Activated CD8-positive, alpha-beta memory T cell treated with anti-CD3 and anti-CD28 coated beads, Interleukin-2, amount 50 U/mL, for 4 hours (primary cell): ENCODE measurements around the gene ZFYVE1.
"Not testable (repeated sequence)": the region's sequence is repeated elsewhere in the genome, so short reads cannot be mapped to it uniquely, and the experiment has no call there.

Source experiments
- DNase-seq: peaks from one replicate; pipeline ENCODE4 v3.0.0-alpha.2; 2020

Gene ZFYVE1

DNA sequence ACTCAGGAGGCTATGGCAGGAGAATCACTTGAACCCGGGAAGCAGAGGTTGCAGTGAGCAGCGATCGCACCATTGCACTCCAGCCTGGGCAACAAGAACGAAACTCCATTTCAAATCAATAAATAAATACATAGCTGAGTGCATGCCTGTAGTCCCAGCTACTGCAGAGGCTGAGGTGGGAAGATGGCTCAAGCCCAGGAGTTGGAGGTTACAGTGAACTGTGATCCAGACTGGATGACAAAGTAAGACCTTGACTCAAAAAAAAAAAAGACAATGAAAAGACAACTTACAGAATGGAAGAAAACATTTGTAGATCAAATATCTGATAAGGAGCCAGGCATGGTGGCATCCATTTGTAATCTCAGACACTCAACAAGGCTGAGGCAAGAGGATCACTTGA lies 27.6 kb downstream of the ZFYVE1 start:
- no peak for DNase-seq

DNA sequence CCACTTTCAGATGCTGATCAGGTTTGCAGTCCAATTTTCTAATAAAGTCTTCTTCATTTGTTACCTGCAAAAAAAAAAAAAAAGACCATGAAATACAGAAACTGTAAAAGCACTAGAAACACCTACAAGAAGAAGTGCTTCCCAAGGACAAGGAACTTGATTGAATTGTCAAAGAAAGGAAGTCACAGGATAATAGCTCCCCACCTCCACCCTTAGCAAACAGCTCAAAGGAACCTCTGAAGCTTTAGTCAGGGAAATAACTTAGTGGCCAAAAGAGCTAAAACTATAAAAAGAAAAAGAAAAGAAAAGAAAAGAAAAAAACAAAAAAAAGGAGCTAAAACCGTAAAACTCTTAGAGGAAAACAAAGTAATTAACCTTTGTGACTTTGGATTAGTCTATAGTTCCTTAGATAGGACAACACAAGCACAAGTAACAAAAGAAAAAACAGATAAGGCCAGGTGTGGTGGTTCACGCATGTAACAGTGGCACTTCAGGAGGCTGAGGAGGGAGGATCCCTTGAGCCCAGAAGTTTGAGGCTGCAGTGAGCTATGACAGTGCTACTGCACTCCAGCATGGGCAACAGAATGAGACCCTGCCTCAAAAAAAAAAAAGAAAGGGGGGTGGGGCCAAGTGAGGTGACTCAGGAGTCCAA lies 28.5 kb downstream of the ZFYVE1 start:
- no peak for DNase-seq

DNA sequence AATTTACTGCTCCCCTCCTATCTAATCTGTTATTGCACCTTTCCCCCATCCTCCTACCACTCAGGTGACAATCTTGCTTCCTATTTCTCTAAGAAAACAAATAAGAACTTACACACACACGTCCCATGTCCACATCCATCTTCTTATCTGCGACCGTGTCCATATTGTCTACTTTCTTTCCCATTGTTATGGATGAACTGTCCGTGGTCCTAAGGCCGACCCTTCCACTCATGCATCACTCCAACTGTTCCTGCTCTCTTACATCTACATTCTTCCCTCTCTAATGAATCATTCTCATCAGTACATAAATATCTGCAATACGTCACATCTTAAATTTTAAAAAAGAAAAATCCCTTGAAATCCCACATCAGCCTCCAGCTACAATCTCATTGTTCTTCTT lies 30.0 kb downstream of the ZFYVE1 start:
- no peak for DNase-seq

DNA sequence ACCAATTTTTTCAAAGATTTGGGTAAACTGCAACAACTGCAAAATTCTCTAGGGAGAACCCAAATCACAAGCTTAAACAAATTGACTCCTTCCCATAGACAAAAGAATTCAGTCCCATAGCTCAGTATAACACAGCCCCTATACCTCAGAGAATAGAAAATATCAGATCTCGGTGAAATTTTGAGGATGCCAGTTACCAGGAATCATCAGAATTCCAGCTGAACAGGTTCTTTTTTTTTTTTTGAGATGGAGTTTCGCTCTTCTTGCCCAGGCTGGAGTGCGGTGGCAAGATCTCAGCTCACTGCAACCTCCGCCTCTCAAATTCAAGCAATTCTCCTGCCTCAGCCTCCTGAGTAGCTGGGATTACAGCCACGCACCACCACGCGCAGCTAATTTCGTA lies 36.7 kb downstream of the ZFYVE1 start:
- DNase-seq, result no peak

DNA sequence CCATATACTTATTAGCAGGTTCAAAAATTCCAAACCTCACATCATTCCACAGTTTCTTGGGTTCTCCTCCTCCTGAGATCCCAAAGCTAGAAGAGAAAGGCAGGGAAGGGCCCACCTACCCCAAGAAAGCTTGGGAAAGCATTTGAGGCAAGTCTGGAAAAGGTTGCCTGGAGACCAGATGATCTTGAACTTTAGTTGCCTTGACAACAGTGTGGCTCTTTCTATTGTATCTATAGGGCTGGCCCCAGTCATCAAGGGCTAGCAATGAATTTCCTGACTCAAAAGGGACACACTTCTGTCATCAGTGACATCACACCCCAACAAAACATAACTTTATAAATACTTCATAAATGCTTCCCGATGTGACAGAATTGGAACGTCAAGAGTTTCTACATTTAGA lies 40.0 kb downstream of the ZFYVE1 start:
- no peak for DNase-seq

DNA sequence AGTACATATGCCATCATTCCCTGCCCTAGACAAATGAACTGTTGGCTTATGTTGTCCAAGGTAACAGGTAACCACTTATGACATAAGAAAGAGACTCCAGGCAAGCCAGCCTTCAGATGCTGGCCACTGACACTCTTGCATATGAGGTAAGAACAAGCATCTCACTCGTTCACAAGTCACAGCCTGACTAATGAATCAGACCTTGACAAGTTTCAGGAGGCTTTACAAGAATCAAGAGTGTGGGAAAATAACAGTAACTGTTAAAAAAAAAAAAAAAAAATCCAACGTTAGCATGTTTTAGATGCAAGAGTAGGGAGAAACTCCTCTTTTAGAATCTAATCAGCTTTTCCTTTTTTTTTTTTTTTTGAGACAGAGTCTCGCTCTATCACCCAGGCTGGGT lies 40.7 kb downstream of the ZFYVE1 start:
- no peak for DNase-seq

DNA sequence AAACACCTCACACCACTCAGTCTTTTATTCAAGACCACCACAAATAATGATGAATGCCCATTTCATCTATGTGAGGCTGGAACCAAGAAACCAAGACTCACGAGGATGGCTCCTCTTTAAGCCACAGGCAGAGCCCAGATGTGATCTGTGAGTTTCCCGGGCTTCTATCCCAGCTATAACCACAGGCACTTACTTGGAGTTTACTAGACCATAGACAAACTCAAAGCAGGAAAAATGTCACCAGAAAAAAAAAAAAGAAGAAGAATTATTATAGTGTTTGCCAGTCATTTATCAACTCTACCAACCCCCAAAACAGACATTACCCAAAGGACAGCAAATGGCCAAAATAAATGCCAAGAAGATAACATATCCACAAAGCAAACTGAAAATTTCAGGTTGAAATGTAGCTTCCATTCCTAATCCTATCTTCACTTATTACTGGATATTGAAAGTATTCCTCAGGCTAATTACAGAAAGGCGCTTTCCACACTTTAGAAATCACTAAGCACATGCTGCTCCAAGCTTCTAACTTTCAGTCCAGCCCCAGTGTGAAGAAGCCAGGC lies 44.7 kb downstream of the ZFYVE1 start:
- no peak for DNase-seq

DNA sequence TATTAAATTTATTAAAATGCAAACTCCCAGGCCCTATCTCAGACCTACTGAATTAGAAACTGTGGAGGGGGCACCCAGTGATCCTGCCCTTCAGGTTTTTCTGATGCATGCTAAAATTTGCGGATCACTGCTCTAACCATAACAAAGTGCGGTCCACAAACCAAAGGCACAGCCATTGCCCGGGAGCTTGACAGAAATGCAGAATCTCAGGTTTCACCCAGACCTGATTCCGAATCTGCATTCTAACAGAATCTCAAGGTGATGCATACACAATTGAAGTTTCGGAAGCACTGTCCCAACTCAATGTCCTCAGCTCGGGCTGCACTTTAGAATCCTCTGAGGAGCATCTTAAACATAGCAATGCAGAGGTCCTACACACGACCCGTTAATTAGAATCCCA lies 46.0 kb downstream of the ZFYVE1 start:
- no peak for DNase-seq

DNA sequence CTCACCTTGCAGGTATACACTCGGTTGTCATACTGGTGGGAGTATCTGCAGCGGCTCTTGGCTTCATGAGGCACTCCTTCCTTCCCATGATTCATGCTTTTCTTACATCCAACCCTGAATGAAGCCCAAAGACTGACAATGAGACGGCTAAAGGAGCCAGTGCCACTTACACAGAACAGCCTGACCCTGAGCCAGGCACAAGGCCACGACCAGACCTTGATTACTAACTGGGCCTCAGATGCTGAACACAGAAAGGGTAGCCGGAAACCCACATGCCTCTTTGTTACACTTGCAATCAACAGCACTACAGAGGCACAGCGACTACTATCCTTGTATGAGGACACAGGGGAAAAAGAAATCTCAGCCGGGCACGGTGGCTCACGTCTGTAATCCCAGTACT lies 48.0 kb downstream of the ZFYVE1 start:
- no peak for DNase-seq

DNA sequence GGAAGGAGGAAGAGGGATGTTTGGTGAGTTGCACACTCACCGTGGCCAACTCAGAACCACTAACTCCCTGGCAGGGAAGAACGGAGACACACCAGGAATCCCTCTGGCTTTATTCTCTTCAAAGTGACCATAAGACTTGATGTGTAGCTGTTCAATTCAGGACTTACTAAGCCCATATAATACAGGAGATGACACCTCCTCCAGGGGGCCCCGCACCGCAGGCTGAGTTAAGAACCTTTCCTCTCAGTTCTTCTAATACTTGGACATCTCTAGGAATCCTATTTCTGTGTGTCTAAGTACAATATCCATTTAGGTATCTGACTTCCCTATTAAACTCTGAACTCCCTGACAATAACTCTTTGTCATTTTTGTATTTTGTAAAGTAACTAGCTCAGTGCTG lies 51.1 kb downstream of the ZFYVE1 start:
- no peak for DNase-seq

DNA sequence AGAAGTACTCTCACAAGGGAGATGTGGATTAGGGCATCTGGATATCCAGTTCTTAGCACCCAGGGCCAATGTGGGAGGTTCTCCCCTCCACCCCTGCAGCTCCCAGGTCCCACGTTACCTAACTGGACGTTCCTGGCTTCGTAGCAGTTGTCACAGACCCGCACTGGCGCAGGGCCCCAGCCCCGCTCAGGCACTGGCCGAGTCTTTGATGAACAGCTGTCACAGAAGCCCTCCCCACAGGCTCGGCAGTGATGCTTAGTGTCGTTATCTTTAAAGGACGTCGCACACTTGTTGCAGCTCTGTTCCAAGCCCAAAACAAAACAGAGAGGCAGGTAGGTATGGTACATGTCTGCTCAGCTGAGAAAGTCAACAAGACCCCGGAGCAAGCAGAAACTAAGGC lies 52.2 kb downstream of the ZFYVE1 start:
- no peak for DNase-seq

DNA sequence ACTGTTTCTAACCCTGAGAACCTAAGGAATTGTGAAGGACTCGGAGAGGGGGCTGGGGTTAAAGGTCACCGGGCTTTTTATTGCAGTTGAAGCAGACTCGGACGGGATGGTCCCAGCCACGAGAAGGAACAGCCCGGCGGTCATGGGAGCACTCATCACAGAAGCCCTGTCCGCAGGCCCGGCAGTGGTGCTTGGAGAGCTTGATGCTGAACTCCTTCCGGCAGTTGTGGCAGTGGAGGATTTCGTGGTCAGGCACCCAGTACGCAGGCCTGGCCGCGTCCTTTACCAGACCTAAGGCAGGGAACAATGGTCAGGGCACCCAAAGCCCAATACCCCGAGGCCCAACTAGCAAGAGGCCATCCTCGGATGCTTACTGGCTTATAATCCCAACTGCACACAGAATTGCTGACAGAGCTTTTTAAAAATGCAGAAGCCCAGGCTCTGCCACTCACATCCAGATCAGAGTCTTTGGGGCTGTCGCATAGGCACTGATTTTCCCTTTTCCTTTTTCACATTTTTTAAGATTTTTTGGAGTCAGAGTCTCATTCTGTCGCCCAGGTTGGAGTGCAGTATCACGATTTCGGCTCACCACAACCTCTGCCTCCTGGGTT lies 56.0 kb downstream of the ZFYVE1 start:
- no peak for DNase-seq

DNA sequence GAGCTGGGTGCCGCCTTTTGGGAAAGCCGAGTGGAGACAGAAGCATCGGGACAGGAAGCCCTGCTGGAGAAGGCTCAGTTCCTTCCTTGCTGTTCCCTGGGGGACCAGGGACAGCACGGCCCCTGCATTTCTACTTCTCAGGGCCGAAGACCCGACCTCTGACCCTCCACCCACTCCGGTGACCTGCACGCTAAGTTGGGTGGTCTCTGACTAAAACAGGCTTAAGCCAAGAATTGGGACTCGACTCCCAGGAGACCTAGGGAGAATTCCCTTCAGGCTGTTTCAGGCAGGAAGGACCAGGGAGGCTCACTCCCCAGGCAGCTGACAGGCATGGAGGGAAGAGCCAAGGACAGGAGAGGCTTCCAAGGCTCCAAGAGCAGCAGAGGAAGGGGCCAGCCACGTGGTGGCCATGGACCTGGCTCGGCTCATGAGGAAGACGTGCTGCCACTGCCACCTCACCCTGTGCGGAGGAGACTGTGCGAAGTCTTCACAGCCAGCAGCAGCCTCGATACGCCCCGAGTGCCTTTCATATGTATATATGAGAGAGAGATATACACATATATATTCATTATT lies 56.8 kb downstream of the ZFYVE1 start:
- DNase-seq, result no peak

DNA sequence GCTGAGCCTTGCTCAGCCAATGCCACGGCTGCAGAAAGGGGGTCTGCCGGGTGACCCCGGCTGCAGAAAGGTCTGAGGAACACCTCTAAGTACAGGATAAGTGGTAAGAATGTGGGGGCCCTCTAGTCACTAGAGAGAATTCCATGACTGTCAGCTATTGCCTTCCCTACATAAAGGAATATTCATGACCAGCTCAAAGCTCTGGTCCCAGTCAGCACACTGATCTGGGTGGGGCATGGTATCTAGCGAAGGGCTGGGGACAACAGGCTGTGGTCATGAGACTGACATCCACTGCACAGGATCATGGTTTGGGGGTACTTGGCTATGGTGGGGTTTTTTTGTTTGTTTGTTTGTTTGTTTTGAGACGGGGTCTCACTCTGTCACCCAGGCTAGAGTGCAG lies 58.6 kb downstream of the ZFYVE1 start:
- DNase-seq, result no peak

DNA sequence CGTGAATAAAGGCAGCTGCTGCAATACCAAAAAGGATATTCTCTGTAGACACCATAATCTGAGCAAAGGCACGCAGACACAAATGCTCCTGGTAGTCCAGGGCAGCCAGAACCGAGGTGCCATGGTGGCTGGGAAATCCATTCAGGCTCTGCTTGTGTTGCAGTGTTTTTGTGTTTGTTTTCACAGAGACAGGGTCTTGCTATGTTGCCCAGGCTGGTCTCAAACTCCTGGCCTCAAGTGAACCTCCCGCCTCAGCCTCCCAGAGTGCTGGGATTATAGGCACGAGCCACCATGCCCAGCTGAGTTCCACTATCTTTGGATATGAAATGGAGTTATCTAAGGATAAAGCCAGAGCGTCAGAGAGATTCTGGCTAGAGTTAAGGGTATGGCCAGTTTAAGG lies 60.9 kb downstream of the ZFYVE1 start:
- DNase-seq, result no peak

DNA sequence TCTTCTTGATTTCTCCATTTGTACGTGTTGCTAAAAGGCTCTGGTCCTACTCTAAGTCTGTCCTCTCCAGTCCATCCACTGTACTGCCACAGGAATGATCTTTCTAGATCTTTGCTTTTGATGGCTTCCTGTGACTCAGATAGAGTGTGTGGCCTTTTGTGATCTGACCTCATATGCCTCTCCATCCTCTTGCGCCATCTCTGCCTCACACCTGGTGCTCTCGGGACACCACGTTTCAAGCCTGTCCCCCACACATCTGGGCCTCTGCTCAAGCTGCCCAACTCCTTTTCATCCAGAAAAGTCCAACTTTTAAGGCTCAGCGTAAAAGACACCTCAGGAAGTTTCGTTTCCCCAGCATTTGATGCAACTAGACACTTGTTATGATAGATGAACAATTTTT lies 61.7 kb downstream of the ZFYVE1 start:
- no peak for DNase-seq

DNA sequence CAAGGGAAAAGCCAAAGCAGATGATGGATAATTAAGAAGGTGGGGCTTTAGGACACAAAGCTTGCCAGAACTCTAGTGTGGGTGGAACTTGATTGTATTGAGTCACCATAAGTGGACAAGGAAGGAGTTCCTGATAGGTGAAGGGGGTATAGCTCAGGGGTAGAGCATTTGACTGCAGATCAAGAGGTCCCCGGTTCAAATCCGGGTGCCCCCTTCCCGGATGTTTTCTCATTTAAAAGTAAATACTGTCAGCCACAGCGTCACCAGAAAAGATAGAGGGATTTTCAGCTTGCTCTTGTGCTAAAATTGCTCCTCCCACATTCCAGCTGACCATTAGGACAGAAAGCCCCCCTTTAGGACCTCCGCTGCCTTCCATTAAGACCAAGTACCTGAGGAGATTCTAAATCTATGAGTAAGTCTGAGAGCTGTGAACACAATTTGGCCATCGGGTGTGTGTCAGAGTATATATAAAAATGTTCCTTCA lies 64.0 kb downstream of the ZFYVE1 start:
- no peak for DNase-seq

DNA sequence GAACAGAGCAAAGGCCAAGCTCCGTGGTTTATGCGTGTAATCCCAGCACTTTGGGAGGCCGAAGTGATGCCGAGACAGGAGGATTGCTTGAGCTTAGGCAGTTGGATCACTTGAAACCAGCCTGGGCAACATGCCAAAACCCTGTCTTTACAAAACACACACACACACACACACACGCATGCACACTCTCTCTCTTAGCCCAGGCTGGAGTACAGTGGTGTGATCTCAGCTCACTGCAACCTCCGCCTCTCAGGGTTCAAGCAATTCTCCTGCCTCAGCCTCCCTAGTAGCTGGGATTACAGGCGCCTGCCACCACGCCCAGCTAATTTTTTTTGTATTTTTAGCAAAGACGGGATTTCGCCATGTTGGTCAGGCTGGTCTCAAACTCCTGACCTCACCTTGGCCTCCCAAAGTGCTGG lies 64.6 kb downstream of the ZFYVE1 start:
- not testable (repeated sequence) for DNase-seq

DNA sequence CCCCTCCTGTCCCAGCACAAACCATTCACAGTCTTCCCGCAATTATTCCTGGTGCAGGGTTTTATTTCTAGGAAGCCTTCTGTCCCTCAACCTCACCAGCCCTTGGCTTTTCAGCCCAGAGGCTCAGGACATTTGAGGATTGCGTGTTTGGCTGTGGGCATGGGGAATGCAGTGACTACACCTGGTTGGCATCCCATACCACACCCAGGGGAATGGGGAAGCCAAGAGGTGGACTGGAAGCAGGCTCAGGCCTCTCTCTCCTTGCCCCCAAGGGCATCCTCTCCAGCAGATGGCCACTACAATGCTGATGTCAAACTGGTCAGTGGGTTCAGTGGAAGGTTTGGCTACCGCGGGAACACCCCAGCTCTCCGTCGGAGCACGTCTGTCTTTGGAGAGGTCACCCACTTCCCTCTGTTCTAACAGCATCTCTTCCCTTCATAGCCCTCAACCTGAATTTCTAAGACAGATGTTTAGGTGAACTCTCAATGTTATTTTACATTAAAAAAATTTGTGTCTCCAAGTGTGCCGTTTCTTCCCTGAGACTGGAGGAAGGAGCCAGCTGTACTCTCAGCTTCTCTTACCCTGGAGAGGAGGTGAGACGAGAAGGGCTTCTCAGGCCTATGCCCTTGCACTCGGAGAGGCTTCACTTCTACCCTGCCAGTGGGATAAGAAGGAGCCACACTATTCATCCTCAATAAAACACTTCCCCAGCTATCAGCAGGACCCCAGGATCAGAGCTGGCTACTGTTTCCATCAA lies 65.1 kb downstream of the ZFYVE1 start:
- DNase-seq, result no peak

DNA sequence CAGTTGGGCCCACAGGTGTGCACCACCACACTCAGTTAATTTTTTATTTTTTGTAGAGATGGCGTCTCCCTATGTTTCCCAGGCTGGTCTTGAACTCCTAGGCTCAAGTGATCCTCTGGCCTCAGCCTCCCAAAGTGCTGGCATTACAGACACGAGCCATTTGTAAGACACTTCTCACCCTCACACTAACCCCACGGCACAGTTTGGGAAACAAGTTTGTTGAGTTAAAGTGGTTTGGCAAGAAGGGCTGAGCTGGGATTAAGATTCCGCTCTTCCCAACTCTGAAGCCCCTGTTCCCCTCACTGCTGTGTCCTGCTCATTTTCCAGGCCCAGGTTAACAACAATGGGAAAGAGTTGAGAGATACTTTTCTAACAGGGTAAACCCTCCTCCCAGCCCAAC lies 65.9 kb downstream of the ZFYVE1 start:
- not testable (repeated sequence) for DNase-seq

DNA sequence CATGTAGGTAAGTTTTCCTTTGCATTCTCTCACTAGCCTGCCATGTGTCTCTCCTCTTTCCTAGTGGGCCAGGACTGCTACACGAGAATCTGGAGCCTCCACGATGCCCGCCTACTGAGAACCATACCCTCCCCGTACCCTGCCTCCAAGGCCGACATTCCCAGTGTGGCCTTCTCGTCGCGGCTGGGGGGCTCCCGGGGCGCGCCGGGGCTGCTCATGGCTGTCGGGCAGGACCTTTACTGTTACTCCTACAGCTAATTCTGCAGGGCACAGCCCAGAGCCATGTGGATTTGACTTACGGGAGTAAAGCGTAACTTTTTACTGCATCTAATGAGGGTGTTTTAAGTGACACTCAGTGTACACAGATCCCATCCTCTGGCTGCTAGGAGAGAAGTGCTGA lies 68.4 kb downstream of the ZFYVE1 start:
- DNase-seq, result no peak

DNA sequence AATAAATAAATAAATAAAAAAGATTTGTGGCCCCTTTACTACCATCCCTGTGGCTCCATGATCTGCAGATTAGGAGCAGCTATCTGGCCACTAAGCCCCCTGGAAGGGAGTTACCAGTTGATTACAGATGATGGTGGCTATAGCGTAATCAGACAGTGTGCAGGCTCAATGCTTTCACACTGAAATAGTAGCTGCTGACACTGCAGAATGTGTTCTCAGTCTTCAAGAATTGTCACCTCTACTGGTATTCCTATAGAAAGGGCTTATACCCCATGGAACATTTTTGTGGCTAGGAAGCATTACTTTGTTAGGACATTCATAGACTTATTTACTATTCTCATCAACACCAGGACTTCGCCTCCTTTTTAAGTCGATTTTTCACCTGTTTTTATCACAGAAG lies 69.7 kb downstream of the ZFYVE1 start:
- no peak for DNase-seq

DNA sequence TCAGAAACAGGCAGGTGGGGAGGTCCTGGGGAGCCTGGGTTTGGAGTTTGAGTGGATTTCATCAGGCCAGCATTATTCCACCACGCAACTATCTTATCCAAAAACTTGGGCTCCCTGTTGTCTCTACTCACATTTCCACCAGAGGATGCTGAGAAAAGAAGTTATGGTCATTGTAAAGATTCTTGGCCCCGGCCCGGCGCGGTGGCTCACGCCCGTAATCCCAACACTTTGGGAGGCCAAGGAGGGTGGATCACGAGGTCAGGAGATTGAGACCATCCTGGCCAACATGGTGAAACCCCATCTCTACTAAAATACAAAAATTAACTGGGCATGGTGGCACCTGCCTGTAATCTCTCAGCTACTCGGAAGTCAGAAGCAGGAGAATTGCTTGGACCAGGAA lies 70.2 kb downstream of the ZFYVE1 start:
- not testable (repeated sequence) for DNase-seq

DNA sequence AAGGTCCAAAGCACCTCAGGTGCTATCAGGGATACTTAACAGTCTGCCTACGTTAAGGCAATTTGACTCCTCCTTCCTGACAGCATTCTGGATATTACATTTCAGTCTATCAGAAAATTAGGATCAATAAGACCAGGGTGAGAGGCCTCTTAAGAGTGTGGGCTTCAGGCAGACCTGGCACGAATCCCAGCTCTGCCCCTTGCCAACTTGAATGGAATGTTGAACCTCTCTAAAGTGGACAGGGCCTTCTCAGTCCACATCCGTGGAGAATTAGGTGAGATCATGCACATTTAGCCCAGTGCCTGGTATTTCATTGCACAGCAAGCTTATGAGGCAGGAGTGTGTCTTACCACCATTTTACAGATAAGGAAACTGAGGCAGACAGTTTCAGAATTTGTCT lies 74.7 kb downstream of the ZFYVE1 start:
- DNase-seq, result no peak
